Chondrocyte (in vitro differentiated cells): Measurements from ENCODE around the gene FZR1. TPM values are rescaled to one million over a fixed set of nuclear protein-coding genes. Genes with fewer than 3 reads are reported as not detected.
"Not testable (repeated sequence)": the region's sequence is repeated elsewhere in the genome, so short reads cannot be mapped to it uniquely, and the experiment has no call there.

ENCODE experiments used
- DNase-seq: peaks from one replicate; pipeline ENCODE4 v3.0.0; 2021; ENCODE audit warnings: mixed read lengths, low spot score
- H3K27ac Mint-ChIP-seq: one replicate; pipeline ENCODE4 v1.8.0; 2021; ENCODE audit warnings: mild to moderate bottlenecking, moderate library complexity, mixed read lengths; ENCODE audit not compliant: unreplicated experiment
- H3K27me3 Mint-ChIP-seq: 2 replicates; pipeline ENCODE4 v1.8.0; 2021; ENCODE audit warnings: low read depth, mixed read lengths
- H3K36me3 Mint-ChIP-seq: 2 replicates; pipeline ENCODE4 v1.8.0; 2021; ENCODE audit warnings: low read depth, mixed read lengths
- H3K4me1 Mint-ChIP-seq: 2 replicates; pipeline ENCODE4 v1.8.0; 2021; ENCODE audit warnings: low read depth, mild to moderate bottlenecking, mixed read lengths
- H3K4me3 Mint-ChIP-seq: one replicate; pipeline ENCODE4 v1.8.0; 2021; ENCODE audit warnings: mild to moderate bottlenecking, moderate library complexity, mixed read lengths; ENCODE audit not compliant: unreplicated experiment
- H3K9me3 Mint-ChIP-seq: 2 replicates; pipeline ENCODE4 v1.8.0; 2021; ENCODE audit warnings: low read depth, mixed read lengths
- CTCF ChIP-seq: fragments of 200-600 bp; sonication (generic); IDR thresholded peaks from 2 replicates; pipeline ENCODE4 v1.5.0; 2021; ENCODE audit warnings: antibody characterized with exemption, mild to moderate bottlenecking, moderate library complexity
- total RNA-seq: library from RNA; stranded (reverse); gene quantifications from 3 replicates; pipeline ENCODE4 v1.2.1, GENCODE V29; 2021

The FZR1 gene
- total RNA-seq, 1 donor from 2014 or later = 35.0 TPM

- no peak for DNase-seq
- H3K27ac Mint-ChIP-seq = peak overlapping the region; percentile 93
- no peaks in the 10 kb centered on the region for H3K9me3 Mint-ChIP-seq
- no peaks in the 10 kb centered on the region for H3K27me3 Mint-ChIP-seq
- TF ChIP-seq CTCF = no peak
- H3K4me1 Mint-ChIP-seq = peaks cover 33% of the 10 kb centered on the region
- no peaks in the 10 kb centered on the region for H3K36me3 Mint-ChIP-seq
- peak overlapping the region; percentile 90 for H3K4me3 Mint-ChIP-seq
Measured at GRCh38 chr19:3506384-3507340, 551 bp downstream of the FZR1 start.

GRCh38 chr19:3507371-3508120 lies 1.4 kb downstream of the FZR1 start:
- Mint-ChIP-seq H3K27ac (peak overlapping the region; percentile 93), H3K9me3 (no peaks in the 10 kb centered on the region), H3K4me1 (peaks cover 35% of the 10 kb centered on the region), H3K27me3 (no peaks in the 10 kb centered on the region), H3K4me3 (peak overlapping the region; percentile 90), H3K36me3 (no peaks in the 10 kb centered on the region)
- no peak for DNase-seq
- TF ChIP-seq CTCF = no peak

GRCh38 chr19:3508121-3508661 lies 2.1 kb downstream of the FZR1 start:
- H3K9me3 Mint-ChIP-seq, H3K27ac Mint-ChIP-seq, DNase-seq, H3K36me3 Mint-ChIP-seq, H3K27me3 Mint-ChIP-seq: not testable (repeated sequence)
- H3K4me1 Mint-ChIP-seq = peaks cover 36% of the 10 kb centered on the region
- H3K4me3 Mint-ChIP-seq = peak overlapping the region; percentile 90

GRCh38 chr19:3508771-3509535 lies 2.8 kb downstream of the FZR1 start:
- peaks cover 40% of the 10 kb centered on the region for H3K4me1 Mint-ChIP-seq
- no peak for TF ChIP-seq CTCF
- H3K4me3 Mint-ChIP-seq = no peak overlapping the region
- no peak for DNase-seq
- H3K27me3 Mint-ChIP-seq = no peaks in the 10 kb centered on the region
- H3K9me3 Mint-ChIP-seq = no peaks in the 10 kb centered on the region
- H3K36me3 Mint-ChIP-seq = no peaks in the 10 kb centered on the region
- H3K27ac Mint-ChIP-seq = peak overlapping the region; percentile 78

GRCh38 chr19:3509566-3509989 lies 3.5 kb downstream of the FZR1 start:
- Mint-ChIP-seq H3K4me3 (no peak overlapping the region), H3K36me3 (no peaks in the 10 kb centered on the region), H3K27ac (peak overlapping the region; percentile 78), H3K9me3 (no peaks in the 10 kb centered on the region), H3K27me3 (no peaks in the 10 kb centered on the region), H3K4me1 (peaks cover 44% of the 10 kb centered on the region)
- TF ChIP-seq CTCF = no peak
- DNase-seq = no peak
